Natural killer cell (primary cell): ENCODE results near the gene HSF2BP. TPM values are rescaled to one million over a fixed set of nuclear protein-coding genes. Genes with fewer than 3 reads are reported as not detected.
"Not testable (repeated sequence)": the region's sequence is repeated elsewhere in the genome, so short reads cannot be mapped to it uniquely, and the experiment has no call there.

Experiments used
- ATAC-seq, 3 donors: fragments of 150-1000 bp in 2 of 3; fragments of 200-7000 bp in 1 of 3; cut with Tn5 transposase; 1 replicate in 1 of 3; 2 replicates in 2 of 3; pipeline ENCODE4 v1.10.0; 2021; ENCODE audit warnings: mild to moderate bottlenecking in 2 of 3, moderate library complexity in 2 of 3
- DNase-seq, 2 donors: peaks; one replicate each; pipeline versions ENCODE4 v3.0.0 to v3.0.0-alpha.2; 2013 to 2021; ENCODE audit warnings: mixed read lengths in 1 of 2
- H3K27ac ChIP-seq: one replicate; pipeline ENCODE4 v1.5.1; 2013; ENCODE audit warnings: mild to moderate bottlenecking, low read length
- H3K27me3 ChIP-seq: one replicate; pipeline ENCODE4 v1.6.1; 2013; ENCODE audit warnings: low read length; ENCODE audit not compliant: control insufficient read depth, insufficient read depth
- H3K36me3 ChIP-seq: one replicate; pipeline ENCODE4 v1.6.1; 2013; ENCODE audit warnings: low read length; ENCODE audit not compliant: control insufficient read depth, insufficient read depth
- H3K4me1 ChIP-seq: one replicate; pipeline ENCODE4 v1.6.1; 2013; ENCODE audit warnings: low read length; ENCODE audit not compliant: control insufficient read depth, insufficient read depth
- H3K4me3 ChIP-seq: one replicate; pipeline ENCODE4 v1.5.1; 2013; ENCODE audit warnings: low read length
- H3K9me3 ChIP-seq: one replicate; pipeline ENCODE4 v1.6.1; 2013; ENCODE audit warnings: low read length; ENCODE audit not compliant: control insufficient read depth, insufficient read depth
- H3K27ac Mint-ChIP-seq, 2 donors: one replicate each; pipeline ENCODE4 v1.8.0; 2022; ENCODE audit warnings: mild to moderate bottlenecking in 2 of 2, mixed read lengths in 2 of 2, moderate library complexity in 1 of 2
- H3K27me3 Mint-ChIP-seq, 2 donors: one replicate each; pipeline ENCODE4 v1.8.0; 2022; ENCODE audit warnings: low read depth in 2 of 2, mixed read lengths in 2 of 2
- H3K36me3 Mint-ChIP-seq: one replicate; pipeline ENCODE4 v1.8.0; 2022; ENCODE audit warnings: mixed read lengths
- H3K4me1 Mint-ChIP-seq, 2 donors: one replicate each; pipeline ENCODE4 v1.8.0; 2022; ENCODE audit warnings: mixed read lengths in 2 of 2
- H3K4me3 Mint-ChIP-seq: one replicate; pipeline ENCODE4 v1.8.0; 2022; ENCODE audit warnings: mild to moderate bottlenecking, moderate library complexity, mixed read lengths
- H3K9me3 Mint-ChIP-seq, 2 donors: one replicate each; pipeline ENCODE4 v1.8.0; 2022; ENCODE audit warnings: mixed read lengths in 2 of 2
- WGBS: methylation state at CpG from one replicate; pipeline ENCODE4 v1.1.7; 2013; ENCODE audit warnings: missing lambda C conversion rate; ENCODE audit not compliant: insufficient coverage; 5-methylcytosine and 5-hydroxymethylcytosine counted together
- intact Hi-C: fragments of 100-400 bp; cut with micrococcal nuclease; formaldehyde crosslinking; loops from one replicate; pipeline ENCODE4 v1.14.2; 2022
- total RNA-seq, 4 donors: library from RNA; stranded (reverse); fragments of 120-200 nt in 1 of 4; gene quantifications; one replicate each; pipeline versions ENCODE4 v1.2.3 to v1.2.4, GENCODE V29; 2013 to 2022

The HSF2BP gene
- total RNA-seq, 3 donors from 2014 or later (not counting 1 experiment from before 2014, with no cell fraction given): 0.33 to 0.39 TPM; not detected in 1

- WGBS: no CpG with 5 or more reads among the region's 4 CpGs
- H3K27me3 ChIP-seq, H3K9me3 Mint-ChIP-seq, H3K4me3 Mint-ChIP-seq, H3K4me3 ChIP-seq, intact Hi-C loops, H3K27ac Mint-ChIP-seq, H3K27ac ChIP-seq, H3K4me1 ChIP-seq, ATAC-seq, H3K36me3 Mint-ChIP-seq, DNase-seq, H3K4me1 Mint-ChIP-seq, H3K27me3 Mint-ChIP-seq, H3K36me3 ChIP-seq, H3K9me3 ChIP-seq: not testable (repeated sequence)
Measured at GRCh38 chr21:43516295-43516847, 142.9 kb downstream of the HSF2BP start.

DNA sequence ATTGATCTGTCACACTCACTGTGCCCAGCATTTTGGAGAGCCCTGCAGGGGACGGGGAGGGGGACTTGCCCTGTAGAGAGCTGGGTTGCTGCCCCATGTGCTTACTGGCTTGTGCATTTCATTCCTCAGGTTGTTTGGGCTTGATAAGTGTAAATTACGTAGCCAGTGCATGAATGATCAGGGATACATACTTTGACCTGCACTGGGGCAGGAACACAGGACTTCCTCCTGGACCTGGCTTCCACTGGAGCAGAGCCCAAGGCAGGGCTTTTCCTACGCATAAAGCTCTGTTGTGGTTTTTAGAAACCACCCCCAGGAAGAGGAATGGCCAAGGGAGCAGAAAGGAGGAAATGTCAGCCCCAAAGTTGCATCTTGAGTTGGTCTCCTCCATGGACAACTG is 144.5 kb downstream of the HSF2BP start:
- H3K4me3 Mint-ChIP-seq, H3K4me3 ChIP-seq, H3K27ac ChIP-seq, ATAC-seq, intact Hi-C loops, H3K27ac Mint-ChIP-seq, H3K27me3 Mint-ChIP-seq, DNase-seq, H3K9me3 ChIP-seq, H3K36me3 ChIP-seq, H3K4me1 ChIP-seq, H3K9me3 Mint-ChIP-seq, H3K36me3 Mint-ChIP-seq, H3K27me3 ChIP-seq, H3K4me1 Mint-ChIP-seq: not testable (repeated sequence)
- no CpG with 5 or more reads among the region's 3 CpGs for WGBS

GRCh38 chr21:43513023-43513422 is 146.3 kb downstream of the HSF2BP start:
- H3K27ac Mint-ChIP-seq, H3K4me3 Mint-ChIP-seq, H3K36me3 Mint-ChIP-seq, H3K36me3 ChIP-seq, H3K4me1 Mint-ChIP-seq, DNase-seq, H3K4me1 ChIP-seq, H3K27ac ChIP-seq, ATAC-seq, H3K9me3 ChIP-seq, H3K9me3 Mint-ChIP-seq, intact Hi-C loops, H3K4me3 ChIP-seq, H3K27me3 Mint-ChIP-seq, H3K27me3 ChIP-seq: not testable (repeated sequence)
- no CpG with 5 or more reads among the region's 3 CpGs for WGBS

DNA sequence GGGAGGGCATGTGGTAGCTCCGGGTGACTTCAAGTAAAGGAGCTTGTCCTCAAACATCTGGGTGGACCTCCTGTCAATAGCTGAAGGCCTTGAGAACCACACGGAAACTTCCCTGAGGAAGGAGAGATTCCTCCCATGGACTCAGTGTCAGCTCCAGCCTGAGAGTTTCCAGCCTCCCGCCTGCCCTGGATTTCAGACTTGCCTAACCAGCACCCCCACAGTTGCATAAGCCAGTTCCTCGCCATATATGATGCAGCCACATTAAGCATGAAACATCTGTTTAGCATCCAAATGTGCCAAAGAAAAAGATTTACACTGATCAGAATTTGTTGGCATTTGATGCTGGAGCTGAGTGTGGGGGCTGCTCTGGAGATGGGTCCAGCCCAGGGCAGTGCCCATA is 148.1 kb downstream of the HSF2BP start:
- H3K4me1 Mint-ChIP-seq, H3K9me3 ChIP-seq, H3K27me3 ChIP-seq, DNase-seq, H3K4me1 ChIP-seq, intact Hi-C loops, H3K27ac Mint-ChIP-seq, H3K36me3 Mint-ChIP-seq, H3K4me3 Mint-ChIP-seq, H3K4me3 ChIP-seq, ATAC-seq, H3K36me3 ChIP-seq, H3K9me3 Mint-ChIP-seq, H3K27ac ChIP-seq, H3K27me3 Mint-ChIP-seq: not testable (repeated sequence)
- WGBS: no CpG with 5 or more reads among the region's 4 CpGs

DNA sequence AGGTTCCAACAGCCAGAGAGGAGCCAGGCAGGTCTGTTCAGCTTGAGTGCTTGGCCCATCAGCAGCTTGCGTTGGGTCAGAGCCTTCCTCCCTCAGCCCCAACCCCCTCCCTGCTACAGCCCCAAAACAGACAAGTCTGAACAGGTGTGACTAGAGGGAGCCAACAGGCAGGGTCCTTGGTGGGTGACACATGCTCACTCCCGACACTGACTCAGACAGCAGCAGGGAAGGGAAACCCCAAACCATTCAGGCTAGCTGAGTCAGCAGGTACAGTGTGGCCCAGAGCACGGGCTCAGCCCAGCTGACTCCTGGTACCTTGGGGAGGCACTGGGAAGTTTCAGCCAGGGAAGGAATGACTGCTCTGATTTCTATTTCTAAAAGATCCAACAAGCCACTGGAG is 148.6 kb downstream of the HSF2BP start:
- no CpG with 5 or more reads among the region's 3 CpGs for WGBS
- H3K27ac Mint-ChIP-seq, H3K9me3 ChIP-seq, DNase-seq, H3K4me3 Mint-ChIP-seq, H3K27ac ChIP-seq, H3K27me3 ChIP-seq, H3K4me1 Mint-ChIP-seq, H3K36me3 ChIP-seq, H3K4me1 ChIP-seq, H3K9me3 Mint-ChIP-seq, H3K4me3 ChIP-seq, H3K27me3 Mint-ChIP-seq, intact Hi-C loops, H3K36me3 Mint-ChIP-seq, ATAC-seq: not testable (repeated sequence)

- H3K9me3 ChIP-seq, H3K4me3 Mint-ChIP-seq, intact Hi-C loops, H3K27ac Mint-ChIP-seq, H3K36me3 Mint-ChIP-seq, H3K27me3 Mint-ChIP-seq, H3K27me3 ChIP-seq, ATAC-seq, H3K4me1 Mint-ChIP-seq, H3K9me3 Mint-ChIP-seq, H3K4me1 ChIP-seq, H3K27ac ChIP-seq, H3K36me3 ChIP-seq, H3K4me3 ChIP-seq, DNase-seq: not testable (repeated sequence)
- no CpG with 5 or more reads among the region's 13 CpGs for WGBS
Measured at GRCh38 chr21:43503892-43504291, 155.4 kb downstream of the HSF2BP start.

GRCh38 chr21:43503075-43503750 is 156.1 kb downstream of the HSF2BP start:
- DNase-seq, H3K9me3 Mint-ChIP-seq, intact Hi-C loops, H3K27me3 ChIP-seq, H3K4me3 ChIP-seq, H3K4me3 Mint-ChIP-seq, H3K4me1 Mint-ChIP-seq, H3K27ac ChIP-seq, H3K36me3 ChIP-seq, H3K36me3 Mint-ChIP-seq, H3K4me1 ChIP-seq, H3K27ac Mint-ChIP-seq, H3K27me3 Mint-ChIP-seq, H3K9me3 ChIP-seq: not testable (repeated sequence)
- no CpG with 5 or more reads among the region's 15 CpGs for WGBS
- ATAC-seq: peak in 1 of 3 donors; percentile 29

DNA sequence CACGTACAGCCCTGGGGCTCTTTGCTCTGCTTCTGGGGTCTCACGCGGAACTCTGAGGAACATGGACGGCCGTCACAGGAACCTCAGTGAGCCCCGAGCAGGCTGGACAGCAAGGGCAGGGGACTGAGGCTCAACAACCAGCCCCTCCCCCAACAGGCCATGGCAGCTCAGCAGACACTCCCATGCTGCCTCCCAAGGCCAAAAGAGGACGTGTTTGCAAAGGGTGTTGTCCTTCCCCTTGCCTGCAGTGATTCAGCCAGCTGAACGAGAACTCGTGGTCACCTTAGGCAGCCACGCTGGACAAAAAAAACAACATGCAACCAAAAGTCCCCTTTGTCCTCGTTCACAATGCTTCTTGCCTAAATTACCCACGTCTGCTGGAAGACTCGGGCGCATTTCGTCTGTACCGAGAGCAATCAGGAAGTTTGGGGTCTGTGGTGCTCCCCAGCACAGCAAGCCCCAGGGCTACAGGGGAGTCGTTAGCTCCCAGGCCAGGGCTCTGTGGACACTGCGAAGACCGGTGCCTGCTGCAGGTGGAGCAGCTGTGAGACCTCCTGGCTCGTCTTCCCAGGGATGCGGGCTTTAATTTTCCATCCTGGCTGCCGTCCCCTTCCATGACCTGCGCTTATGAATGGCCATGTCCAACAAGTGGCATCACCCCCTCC is 156.7 kb downstream of the HSF2BP start:
- H3K4me3 Mint-ChIP-seq, H3K27me3 ChIP-seq, H3K4me3 ChIP-seq, H3K27ac ChIP-seq, H3K27me3 Mint-ChIP-seq, H3K36me3 ChIP-seq, DNase-seq, H3K27ac Mint-ChIP-seq, H3K4me1 ChIP-seq, H3K9me3 ChIP-seq, intact Hi-C loops, H3K36me3 Mint-ChIP-seq, ATAC-seq, H3K4me1 Mint-ChIP-seq, H3K9me3 Mint-ChIP-seq: not testable (repeated sequence)
- no CpG with 5 or more reads among the region's 23 CpGs for WGBS
